ENCODE results near the gene ABHD11.
"Not testable (repeated sequence)": the region's sequence is repeated elsewhere in the genome, so short reads cannot be mapped to it uniquely, and the experiment has no call there.

ABHD11 gene

DNA sequence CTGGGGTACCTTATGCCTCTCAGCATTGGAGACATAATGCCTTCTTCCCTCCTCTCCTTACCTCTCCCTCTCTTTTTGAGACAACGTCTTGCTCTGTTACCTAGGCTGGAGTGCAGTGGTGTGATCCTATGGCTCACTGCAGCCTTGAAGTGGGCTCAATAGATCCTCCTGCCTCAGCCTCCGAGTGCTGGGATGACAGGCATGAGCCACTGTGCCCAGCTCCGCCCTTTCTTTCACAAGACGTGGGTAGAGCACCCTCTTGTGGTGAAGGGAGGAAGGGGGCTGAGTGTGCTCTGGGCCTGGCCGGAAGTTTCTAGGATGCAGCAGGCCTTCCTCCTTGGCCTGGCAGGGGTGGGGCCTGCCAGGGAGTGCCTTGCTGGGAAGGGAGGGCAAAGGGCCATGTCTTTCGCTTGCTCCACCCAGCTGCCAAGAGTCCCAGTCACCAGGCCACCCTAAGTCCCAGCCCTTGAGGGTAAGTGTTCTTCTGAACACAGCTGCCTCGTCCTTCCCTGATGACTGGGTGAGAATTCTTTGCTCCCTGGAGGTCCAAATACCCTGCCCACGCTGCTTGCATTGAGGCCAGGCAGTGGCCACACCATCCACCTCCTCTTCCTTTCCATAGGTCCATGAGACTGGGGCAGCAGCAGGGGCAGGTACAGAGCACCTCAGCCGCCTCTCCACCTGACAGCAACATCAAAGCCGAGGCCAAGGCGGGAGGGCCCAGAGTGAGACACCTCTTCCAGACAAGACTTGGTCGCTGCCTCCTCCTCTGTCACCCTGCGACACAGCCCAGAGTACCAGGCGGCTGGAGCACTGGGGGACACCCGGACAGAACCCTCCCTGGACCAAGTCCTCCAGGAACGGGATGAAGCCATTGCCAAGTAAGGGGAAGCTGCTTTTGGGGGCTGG lies 3.7 kb downstream of the ABHD11 start:
- Mint-ChIP-seq H3K9me3 (no peaks in the 10 kb centered on the region), H3K4me3 (no peak overlapping the region), H3K4me1 (peaks cover 30% of the 10 kb centered on the region), H3K27me3 (no peaks in the 10 kb centered on the region), H3K27ac (no peak overlapping the region)
- ATAC-seq (peak; percentile 66), DNase-seq (peak; percentile 82 to 84)

DNA sequence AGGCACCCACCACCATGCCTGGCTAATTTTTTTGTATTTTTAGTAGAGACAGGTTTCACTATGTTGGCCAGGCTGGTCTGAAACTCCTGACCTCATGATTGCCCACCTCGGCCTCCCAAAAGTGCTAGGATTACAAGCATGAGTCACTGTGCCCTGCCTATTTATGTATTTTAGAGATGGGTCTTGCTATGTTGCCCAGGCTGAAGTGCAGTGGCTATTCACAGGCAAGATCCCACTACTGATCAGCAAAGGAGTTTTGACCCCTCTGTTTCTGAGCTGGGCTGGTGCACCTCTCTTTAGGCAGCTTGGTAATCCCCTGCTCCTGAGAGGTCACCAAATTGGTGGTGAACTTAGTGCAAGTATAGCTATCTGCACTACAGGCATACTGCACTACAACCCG lies 6.2 kb downstream of the ABHD11 start:
- no peaks in the 10 kb centered on the region for H3K9me3 Mint-ChIP-seq
- H3K4me3 Mint-ChIP-seq, result no peak overlapping the region
- ATAC-seq (no peak), DNase-seq (no peak)
- peaks cover 22% of the 10 kb centered on the region for H3K4me1 Mint-ChIP-seq
- H3K27me3 Mint-ChIP-seq, result peaks cover 11% of the 10 kb centered on the region
- H3K27ac Mint-ChIP-seq, result no peak overlapping the region

DNA sequence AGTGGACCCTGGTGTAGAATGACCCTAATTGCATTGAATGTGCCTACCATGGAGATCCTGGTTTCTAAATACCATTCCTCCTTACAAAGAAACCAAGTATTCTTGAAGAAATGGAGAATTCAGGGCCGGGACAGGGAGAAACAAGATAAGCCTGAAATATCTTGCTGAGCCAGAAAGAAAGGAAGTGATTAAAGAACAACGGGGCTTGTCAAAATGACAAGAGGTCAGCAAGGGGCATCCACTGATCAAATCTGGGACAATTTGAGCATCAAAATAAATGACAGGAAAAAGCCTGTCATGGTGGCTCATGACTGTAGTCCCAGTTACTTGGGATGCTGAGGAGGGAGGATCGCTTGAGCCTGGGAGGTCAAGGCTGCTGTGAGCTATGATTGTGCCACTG lies 8.1 kb downstream of the ABHD11 start:
- Mint-ChIP-seq H3K9me3 (no peaks in the 10 kb centered on the region), H3K4me3 (no peak overlapping the region), H3K4me1 (peaks cover 10% of the 10 kb centered on the region), H3K27ac (peak overlapping the region in 1 of 2 donors; percentile 5), H3K27me3 (peaks cover 11% of the 10 kb centered on the region)
- DNase-seq (no peak), ATAC-seq (no peak)

DNA sequence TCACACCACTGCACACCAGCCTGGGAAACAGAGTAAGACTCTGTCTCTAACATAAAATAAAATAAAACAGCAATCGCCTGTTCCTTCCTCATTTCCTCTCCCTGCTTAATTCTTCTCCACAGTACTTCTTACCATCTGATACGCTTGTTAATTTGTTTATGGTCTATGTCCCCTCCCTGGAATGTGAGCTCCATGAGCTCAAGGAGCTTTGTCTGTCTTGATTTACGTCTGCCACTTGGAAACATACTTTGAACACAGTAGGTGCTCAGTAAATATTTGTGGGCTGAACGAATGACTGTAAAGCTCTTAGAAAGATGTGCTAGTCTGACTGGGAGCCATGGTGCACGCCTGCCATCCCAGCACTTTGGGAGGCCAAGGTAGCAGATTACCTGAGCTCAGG lies 10.1 kb downstream of the ABHD11 start:
- H3K27me3 Mint-ChIP-seq, result peaks cover 19% of the 10 kb centered on the region
- H3K27ac Mint-ChIP-seq, result no peak overlapping the region
- H3K9me3 Mint-ChIP-seq, result no peaks in the 10 kb centered on the region
- DNase-seq (no peak), ATAC-seq (no peak)
- H3K4me1 Mint-ChIP-seq, result no peaks in the 10 kb centered on the region
- H3K4me3 Mint-ChIP-seq, result no peak overlapping the region

DNA sequence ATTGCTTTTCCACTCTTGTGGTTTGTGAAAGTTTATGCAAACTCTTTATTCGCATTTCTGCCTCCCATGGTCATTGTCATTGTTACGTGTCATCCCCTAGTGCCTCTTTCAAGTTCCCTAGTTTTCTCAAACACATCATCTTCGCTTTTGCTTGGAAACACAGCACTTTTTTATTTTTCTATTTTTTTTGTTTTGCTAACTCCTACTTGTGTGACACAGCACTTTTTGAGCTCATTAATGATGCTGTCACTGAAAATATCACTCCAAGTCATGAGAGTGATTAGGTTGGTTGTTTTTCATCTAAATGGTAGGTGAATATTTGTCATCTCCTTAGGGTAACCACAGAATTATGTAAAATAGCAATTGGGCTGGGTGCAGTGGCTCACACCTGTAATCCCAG lies 10.7 kb downstream of the ABHD11 start:
- no peaks in the 10 kb centered on the region for H3K9me3 Mint-ChIP-seq
- H3K27ac Mint-ChIP-seq, result no peak overlapping the region
- no peak for DNase-seq

DNA sequence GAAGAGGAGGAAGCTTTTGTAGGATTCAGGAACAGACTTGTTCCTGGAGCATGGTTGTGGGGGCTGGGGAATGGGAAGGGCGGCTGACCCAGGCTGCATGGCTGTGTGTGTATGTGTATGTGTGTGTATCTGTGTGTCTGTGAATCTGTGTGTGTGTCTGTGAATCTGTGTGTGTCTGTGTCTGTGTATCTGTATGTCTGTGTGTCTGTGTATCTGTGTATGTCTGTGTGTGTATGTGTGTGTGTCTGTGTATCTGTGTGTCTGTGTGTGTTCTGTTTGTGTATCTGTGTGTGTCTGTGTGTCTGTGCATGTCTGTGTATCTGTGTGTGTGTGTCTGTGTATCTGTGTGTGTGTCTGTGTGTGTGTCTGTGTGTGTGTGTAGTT lies 12.5 kb downstream of the ABHD11 start:
- Mint-ChIP-seq H3K4me3 (no peak overlapping the region), H3K9me3 (no peaks in the 10 kb centered on the region), H3K27ac (no peak overlapping the region), H3K4me1 (no peaks in the 10 kb centered on the region), H3K27me3 (peaks cover 24% of the 10 kb centered on the region)
- no peak for DNase-seq
- ATAC-seq, result peak; percentile 54

More for the DNA sequence above, 10.7 kb downstream of the ABHD11 start:
- no peaks in the 10 kb centered on the region for H3K4me1 Mint-ChIP-seq
- peaks cover 19% of the 10 kb centered on the region for H3K27me3 Mint-ChIP-seq
- H3K4me3 Mint-ChIP-seq, result no peak overlapping the region
- no peak for ATAC-seq

DNA sequence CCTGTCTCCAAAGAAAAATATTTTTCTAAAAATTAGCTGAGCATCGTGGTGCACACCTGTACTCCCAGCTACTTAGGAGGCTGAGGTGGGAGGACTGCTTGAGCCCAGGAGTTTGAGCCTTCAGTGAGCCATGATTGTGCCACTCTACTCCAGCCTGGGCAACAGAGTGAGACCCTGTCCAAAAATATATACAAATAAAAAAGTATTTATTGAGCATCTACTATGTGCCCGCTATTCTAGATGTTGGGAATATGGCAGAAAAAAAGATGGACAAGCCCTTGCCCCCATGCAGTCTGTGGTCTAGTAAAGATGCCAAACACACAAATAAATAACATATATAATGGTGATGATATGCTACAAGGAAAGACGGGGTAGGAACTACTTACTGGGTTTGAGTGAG lies 14.8 kb downstream of the ABHD11 start:
- DNase-seq (no peak), ATAC-seq (no peak)
- no peak overlapping the region for H3K27ac Mint-ChIP-seq
- no peak overlapping the region for H3K4me3 Mint-ChIP-seq
- peaks cover 36% of the 10 kb centered on the region for H3K27me3 Mint-ChIP-seq
- H3K9me3 Mint-ChIP-seq, result no peaks in the 10 kb centered on the region
- H3K4me1 Mint-ChIP-seq, result peaks cover 7% of the 10 kb centered on the region

DNA sequence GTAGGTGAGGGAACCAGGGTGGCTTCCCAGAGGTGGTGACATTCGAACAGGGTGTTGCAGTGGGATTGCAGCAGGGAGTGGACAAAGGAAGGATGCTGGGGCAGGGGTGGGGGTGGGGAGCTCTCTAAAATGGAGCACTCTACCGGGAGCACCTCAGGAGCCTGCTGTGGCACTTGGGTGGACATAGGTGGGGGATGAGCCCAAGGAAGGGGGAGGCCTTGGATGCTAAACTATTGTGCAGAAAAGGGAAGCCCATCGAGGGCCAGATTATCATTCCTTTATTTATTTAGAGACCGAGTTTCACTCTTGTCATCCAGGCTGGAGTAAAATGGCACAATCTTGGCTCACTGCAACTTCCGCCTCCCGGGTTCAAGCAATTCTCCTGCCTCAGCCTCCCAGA lies 15.8 kb downstream of the ABHD11 start:
- Mint-ChIP-seq H3K27me3 (peaks cover 26% of the 10 kb centered on the region), H3K4me1 (peaks cover 18% of the 10 kb centered on the region), H3K9me3 (no peaks in the 10 kb centered on the region), H3K4me3 (no peak overlapping the region), H3K27ac (no peak overlapping the region)
- no peak for DNase-seq
- no peak for ATAC-seq

DNA sequence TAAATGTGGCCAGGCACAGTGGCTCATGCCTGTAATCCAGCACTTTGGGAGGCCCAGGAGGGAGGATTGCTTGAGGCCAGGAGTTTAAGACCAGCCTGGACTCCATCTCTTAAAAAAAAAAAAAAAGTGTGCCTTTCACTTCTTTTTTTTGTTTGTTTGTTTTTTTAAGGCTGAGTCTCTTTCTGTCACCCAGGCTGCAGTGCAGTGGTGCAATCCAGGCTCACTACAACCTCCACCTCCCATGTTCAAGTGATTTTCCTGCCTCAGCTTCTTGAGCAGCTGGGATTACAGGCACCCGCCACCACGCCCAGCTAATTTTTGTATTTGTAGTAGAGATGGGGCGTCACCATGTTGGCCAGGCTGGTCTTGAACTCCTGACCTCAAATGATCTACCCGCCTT lies 16.4 kb downstream of the ABHD11 start:
- H3K4me1 Mint-ChIP-seq, result peaks cover 24% of the 10 kb centered on the region
- not testable (repeated sequence) for H3K9me3 Mint-ChIP-seq, H3K4me3 Mint-ChIP-seq, ATAC-seq, DNase-seq, H3K27ac Mint-ChIP-seq
- H3K27me3 Mint-ChIP-seq, result peaks cover 26% of the 10 kb centered on the region

DNA sequence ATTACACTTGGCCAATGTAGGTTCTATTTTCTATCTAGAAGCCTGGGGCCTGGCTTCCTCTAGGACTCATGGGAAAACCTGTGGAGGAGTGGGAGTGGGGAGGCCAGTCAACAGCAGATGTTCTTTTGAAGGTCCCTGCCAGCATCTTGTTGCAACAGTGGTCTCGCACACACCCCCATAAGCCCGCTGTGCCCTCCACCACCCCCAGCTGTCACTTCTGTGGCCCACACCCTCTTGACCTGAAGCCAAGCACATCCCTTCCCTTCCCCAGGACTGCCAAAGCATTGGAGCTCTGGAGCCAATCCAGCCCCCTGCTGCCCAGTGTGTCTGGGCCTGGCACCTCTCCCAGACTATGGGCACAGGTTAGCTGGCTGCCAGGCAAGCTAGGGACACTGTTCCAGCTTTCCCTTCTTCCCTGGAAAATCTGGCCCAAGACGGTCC lies 17.2 kb downstream of the ABHD11 start:
- no peaks in the 10 kb centered on the region for H3K9me3 Mint-ChIP-seq
- H3K27me3 Mint-ChIP-seq, result peaks cover 26% of the 10 kb centered on the region
- H3K4me3 Mint-ChIP-seq, result no peak overlapping the region
- H3K4me1 Mint-ChIP-seq, result peaks cover 31% of the 10 kb centered on the region
- H3K27ac Mint-ChIP-seq, result no peak overlapping the region
- ATAC-seq (no peak), DNase-seq (no peak)

DNA sequence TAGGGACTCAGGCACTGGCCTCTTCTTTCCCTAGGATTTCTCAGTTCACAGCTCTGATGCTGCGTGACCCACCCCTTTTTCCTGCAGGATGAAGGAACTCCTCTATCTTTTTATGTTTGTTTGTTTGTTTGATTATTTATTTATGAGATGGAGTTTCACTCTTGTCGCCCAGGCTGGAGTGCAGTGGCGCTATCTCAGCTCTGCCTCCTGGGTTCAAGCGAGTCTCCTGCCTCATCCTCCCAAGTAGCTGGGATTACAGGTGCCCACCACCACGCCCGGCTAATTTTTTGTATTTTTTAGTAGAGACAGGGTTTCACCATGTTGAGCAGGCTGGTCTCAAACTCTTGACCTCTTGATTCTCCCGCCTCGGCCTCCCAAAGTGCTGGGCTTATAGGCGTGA lies 18.2 kb downstream of the ABHD11 start:
- Mint-ChIP-seq H3K27ac (peak overlapping the region in 1 of 2 donors; percentile 29), H3K4me3 (peak overlapping the region; percentile 52 to 74), H3K27me3 (peaks cover 26% of the 10 kb centered on the region), H3K4me1 (peaks cover 40% of the 10 kb centered on the region)
- ATAC-seq, H3K9me3 Mint-ChIP-seq, DNase-seq: not testable (repeated sequence)

DNA sequence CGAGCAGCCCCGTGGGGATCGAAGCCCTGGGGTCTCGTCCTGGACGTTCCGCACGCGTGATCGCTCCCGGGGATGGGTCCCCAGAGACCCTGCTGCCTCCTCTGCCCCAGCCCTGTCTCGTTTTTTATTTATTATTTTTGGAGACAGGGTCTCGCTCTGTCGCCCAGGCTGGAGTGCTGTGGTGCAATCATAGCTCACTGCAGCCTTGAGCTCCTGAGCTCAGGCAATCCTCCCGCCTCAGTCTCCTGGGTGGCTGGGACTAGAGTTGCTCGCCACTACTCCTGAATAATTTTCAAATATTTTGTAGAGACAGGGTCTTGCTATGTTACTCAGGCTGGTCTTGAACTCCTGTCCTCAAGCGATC lies 18.8 kb downstream of the ABHD11 start:
- ATAC-seq (no peak), DNase-seq (no peak)
- H3K27ac Mint-ChIP-seq, result peak overlapping the region in 1 of 2 donors; percentile 72
- peaks cover 42% of the 10 kb centered on the region for H3K4me1 Mint-ChIP-seq
- peaks cover 22% of the 10 kb centered on the region for H3K27me3 Mint-ChIP-seq
- peak overlapping the region; percentile 52 to 74 for H3K4me3 Mint-ChIP-seq
- no peaks in the 10 kb centered on the region for H3K9me3 Mint-ChIP-seq

DNA sequence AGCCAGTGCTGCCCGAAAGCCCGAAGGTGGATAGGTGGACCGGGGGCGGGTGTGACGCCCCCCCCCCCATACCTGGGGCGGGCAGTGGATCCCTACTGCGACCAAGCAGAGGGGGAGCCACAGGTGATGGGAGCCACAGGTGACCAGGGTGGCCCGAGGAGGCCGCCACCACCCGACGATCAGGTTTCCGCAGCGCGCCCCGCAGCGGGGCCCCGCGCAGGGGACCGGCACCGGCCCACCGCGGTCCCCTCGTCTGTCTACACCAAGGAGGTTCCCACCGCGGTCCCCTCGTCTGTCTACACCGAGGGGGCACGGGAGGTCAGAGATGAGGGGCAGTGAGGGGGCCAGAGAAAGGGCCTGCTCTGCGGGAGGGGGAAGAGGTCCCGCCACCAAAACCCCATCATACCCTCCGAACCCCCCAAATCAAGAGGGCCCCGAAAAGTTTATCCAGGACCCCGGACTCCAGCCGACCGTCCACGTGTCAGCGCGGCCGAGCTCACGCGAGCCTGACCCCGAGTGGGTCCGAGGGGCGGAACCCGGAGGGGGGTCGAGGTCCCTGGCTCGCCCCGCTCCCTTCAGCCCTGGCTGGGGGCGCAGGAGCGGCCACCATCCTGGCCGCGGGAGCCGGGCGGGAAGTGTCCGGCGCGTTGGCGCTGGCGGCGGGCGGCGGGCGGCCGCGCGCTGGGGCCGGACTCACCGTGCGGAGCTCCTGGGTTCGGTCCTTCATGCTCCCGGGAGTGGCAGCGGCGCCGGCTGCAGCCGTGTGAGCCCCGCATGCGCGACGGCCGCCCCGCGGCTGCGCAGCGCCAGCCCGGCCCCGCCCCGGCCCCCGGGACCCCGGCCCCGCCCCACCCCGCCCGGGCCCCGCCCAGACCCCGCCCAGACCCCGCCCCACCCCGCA lies 19.4 kb downstream of the ABHD11 start, which contains the start of gene STX1A:
STX1A (minus strand) TSS at position 765 of the 901 bp plus-strand sequence; CDS start at position 727, 38 bp downstream.
- H3K4me3 Mint-ChIP-seq, result peak within 1 kb of the TSS; percentile 80 to 86
- ATAC-seq (peak; percentile 75), DNase-seq (peak; percentile 68 to 77)
- H3K27ac Mint-ChIP-seq, result peak within 1 kb of the TSS; percentile 29 to 72
- H3K4me1 Mint-ChIP-seq, result peaks cover 42% of the 10 kb centered on the region
- peaks cover 19% of the 10 kb centered on the region for H3K27me3 Mint-ChIP-seq
- H3K9me3 Mint-ChIP-seq, result no peaks in the 10 kb centered on the region

DNA sequence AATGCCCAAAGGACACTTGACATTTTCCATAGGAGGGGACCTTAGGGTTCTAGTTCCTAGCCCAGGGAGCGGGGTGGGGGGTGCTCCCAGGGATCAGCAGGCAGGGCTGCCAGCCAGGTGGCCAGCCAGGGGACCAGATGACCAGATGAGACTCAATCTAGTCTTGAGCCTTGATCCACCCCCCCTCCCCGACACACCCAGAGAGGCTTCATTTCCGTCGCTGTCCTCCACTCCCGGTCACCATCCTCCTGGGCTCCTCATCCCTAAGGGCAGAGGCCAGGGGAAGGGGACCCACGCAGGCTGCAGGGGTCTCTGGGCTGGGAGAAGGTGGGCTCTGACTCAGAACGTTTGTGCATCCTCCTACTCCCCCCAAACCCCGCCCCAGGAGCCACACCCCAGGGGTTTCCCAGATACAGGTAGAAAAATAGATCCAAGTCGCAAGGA lies 20.1 kb downstream of the ABHD11 start:
- peak overlapping the region; percentile 80 to 86 for H3K4me3 Mint-ChIP-seq
- peaks cover 42% of the 10 kb centered on the region for H3K4me1 Mint-ChIP-seq
- H3K27ac Mint-ChIP-seq, result no peak overlapping the region
- peaks cover 19% of the 10 kb centered on the region for H3K27me3 Mint-ChIP-seq
- no peaks in the 10 kb centered on the region for H3K9me3 Mint-ChIP-seq
- DNase-seq (peak; percentile 34 to 39), ATAC-seq (peak; percentile 6)

DNA sequence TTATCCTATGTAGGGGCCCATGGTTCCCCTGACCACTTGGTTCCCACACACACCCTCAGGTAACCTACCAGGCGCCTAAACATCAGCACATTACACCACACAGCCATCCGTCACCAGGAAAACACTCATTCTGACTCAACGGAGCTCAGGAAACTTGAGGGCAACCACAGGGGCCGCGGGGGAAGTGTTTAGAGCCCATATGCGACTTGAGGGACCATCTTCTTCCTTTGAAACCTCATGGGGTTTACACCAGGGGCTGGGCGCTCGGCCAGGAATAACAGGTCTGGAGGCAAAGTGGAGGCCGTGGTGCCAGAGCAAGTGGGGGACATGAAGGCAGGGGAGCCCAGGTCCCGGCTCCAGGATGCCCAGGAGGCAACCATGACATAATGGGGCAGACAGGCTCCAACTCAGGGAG lies 20.6 kb downstream of the ABHD11 start:
- H3K27me3 Mint-ChIP-seq, result peaks cover 19% of the 10 kb centered on the region

More for the DNA sequence above, 20.6 kb downstream of the ABHD11 start:
- Mint-ChIP-seq H3K4me3 (peak overlapping the region; percentile 80 to 86), H3K27ac (peak overlapping the region; percentile 60 to 70), H3K9me3 (no peaks in the 10 kb centered on the region), H3K4me1 (peaks cover 42% of the 10 kb centered on the region)
- ATAC-seq, result peak; percentile 86
- peak; percentile 66 to 78 for DNase-seq

Data from stimulated activated naive CD8-positive, alpha-beta T cell treated with anti-CD3 and anti-CD28 coated beads, Interleukin-15, amount 100 ng/mL, for 72 hours (primary cell).